ENCODE data around the gene TP53TG5.

TP53TG5 gene

DNA sequence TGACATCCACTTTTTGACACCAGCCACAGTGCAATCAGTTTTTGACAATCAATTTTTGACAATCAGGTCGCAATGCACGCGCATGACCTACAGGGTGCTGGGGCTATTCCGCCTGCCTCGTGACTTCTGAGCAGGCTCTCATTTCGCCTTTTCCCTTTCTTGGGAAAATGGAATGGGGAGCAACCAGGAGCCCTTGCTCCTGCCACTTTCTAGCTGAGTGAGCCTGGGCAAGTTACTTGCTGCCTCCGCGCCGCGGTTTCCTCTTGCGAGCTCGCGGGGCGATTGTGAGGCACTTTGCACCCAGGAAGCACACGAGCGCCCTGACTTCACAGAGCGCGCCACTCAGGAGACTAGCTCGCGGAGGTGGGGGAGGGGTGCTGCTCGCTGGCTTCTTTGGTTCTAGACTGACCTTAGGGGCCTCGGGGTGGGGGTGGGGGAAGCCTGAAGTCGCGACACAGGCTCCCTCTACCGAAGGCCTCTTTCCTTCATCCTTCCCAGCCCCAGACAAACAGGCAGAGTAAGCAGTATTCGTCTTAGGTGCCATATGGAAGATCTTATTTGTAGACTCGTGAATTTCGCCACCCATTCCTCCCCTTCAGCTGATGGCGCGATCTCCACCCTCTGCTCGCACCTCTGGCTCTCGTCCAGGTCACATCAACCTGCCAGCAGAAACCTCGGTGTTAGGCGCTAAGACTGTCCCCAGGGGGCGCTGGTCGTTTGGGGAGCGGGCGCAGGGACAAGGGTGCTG, 4.6 kb downstream of the TP53TG5 start:
- H3K27ac ChIP-seq (ENCODE audit: low read length), result no peak overlapping the region
- peaks cover 9% of the 10 kb centered on the region for H3K27me3 ChIP-seq (ENCODE audit: control insufficient read depth, insufficient read depth, low read length)
- peaks cover under 1% of the 10 kb centered on the region for H3K36me3 ChIP-seq (ENCODE audit: control insufficient read depth, low read depth, low read length)
- H3K4me1 ChIP-seq (ENCODE audit: control insufficient read depth, low read depth, low read length), result no peaks in the 10 kb centered on the region
- peak overlapping the region; percentile 50 for H3K4me3 ChIP-seq (ENCODE audit: low read length)
- peak overlapping the region; percentile 17 for H3K9ac ChIP-seq (ENCODE audit: low read length)
- H3K9me3 ChIP-seq (ENCODE audit: control insufficient read depth, low read depth, low read length), result no peaks in the 10 kb centered on the region

DNA sequence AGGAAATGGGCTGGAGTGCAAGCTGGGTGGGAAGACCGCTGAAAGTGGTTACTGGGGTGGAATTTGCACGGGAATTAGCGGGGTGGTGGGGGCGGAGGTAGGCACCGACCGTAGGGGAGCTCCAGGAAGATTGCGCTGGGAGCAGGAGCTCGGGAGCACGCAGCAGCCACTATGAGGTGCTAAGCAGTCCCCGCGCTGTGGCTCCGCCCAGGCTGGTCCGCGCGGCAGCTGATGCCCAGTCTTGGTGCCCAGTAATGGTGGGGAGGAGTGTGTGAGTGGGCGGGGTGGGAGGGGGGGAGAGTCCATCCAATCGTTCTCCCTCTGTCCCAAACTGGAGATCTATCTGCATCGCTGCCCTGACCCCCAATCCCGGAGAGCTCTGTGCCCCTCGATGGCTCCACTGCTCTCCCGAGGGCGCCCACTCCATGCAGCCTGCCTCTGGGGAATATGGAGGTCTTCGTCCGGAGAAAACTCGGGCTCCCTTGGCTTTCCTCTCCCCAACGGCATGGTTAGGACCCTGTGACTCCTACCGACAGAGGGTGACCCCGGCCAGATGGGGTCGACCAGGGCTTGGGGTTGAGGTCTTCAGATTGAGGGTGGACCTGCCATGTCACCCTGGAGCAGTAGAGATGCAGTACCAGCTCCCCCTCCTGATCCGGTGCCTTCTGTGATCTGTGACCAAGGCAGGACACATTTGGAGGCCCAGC, 5.3 kb downstream of the TP53TG5 start:
- Histone ChIP-seq H3K9ac (ENCODE audit: low read length) (no peak overlapping the region), H3K36me3 (ENCODE audit: control insufficient read depth, low read depth, low read length) (peaks cover 7% of the 10 kb centered on the region), H3K4me1 (ENCODE audit: control insufficient read depth, low read depth, low read length) (no peaks in the 10 kb centered on the region), H3K27ac (ENCODE audit: low read length) (no peak overlapping the region), H3K9me3 (ENCODE audit: control insufficient read depth, low read depth, low read length) (no peaks in the 10 kb centered on the region), H3K27me3 (ENCODE audit: control insufficient read depth, insufficient read depth, low read length) (peaks cover 9% of the 10 kb centered on the region), H3K4me3 (ENCODE audit: low read length) (peak overlapping the region; percentile 50)

DNA sequence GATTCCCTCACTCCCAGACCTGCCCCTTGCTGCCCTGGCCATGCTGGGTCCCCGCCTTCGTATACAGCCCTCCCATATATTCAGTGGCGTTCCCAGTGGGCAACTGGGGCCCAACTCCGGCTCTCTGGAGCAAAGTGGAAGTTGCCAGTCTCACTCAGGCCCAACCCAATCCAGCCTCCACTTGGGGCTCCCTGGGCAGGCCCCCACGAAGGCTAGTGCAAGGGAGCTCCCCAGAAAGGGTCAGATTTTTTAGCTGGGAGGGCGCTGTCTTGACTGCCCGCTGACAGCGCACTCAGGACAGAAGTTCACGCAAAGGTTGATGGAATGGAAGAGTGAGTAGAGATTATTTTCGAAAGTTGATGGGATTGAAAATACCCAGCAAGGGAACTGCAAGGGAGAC, 5.9 kb downstream of the TP53TG5 start:
- Histone ChIP-seq H3K4me3 (ENCODE audit: low read length) (no peak overlapping the region), H3K4me1 (ENCODE audit: control insufficient read depth, low read depth, low read length) (no peaks in the 10 kb centered on the region), H3K9ac (ENCODE audit: low read length) (no peak overlapping the region), H3K27ac (ENCODE audit: low read length) (no peak overlapping the region), H3K36me3 (ENCODE audit: control insufficient read depth, low read depth, low read length) (peaks cover 12% of the 10 kb centered on the region), H3K27me3 (ENCODE audit: control insufficient read depth, insufficient read depth, low read length) (peaks cover 9% of the 10 kb centered on the region), H3K9me3 (ENCODE audit: control insufficient read depth, low read depth, low read length) (no peaks in the 10 kb centered on the region)

DNA sequence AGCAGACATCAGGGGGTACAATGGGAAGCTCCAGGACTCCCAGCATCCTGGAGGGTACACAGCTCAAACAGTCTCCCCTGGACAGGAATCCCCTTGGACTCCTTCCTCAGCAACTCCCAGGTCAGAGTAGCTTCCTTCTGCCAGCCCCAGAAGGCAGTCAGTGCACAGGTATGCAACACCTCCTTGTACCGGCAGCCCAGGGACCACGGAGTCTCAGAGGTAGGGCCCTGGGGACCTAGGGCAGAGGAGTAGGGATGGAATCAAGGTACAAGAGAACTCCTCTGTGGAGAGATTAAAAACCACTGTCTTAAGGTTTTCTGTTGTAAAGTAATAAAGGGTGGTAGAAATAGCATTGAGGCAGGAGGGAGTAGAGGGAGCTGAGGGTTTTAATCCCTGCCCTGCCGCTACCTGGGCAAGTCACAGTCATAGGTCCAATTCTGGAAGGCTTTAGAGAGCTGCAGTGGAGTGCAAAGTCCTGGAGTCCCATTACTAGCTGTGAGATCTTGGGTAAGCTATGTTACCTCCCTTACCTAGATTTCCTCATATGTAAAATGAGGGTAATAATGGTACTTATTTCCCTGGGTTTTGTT, 7.5 kb downstream of the TP53TG5 start:
- H3K9ac ChIP-seq (ENCODE audit: low read length), result no peak overlapping the region

DNA sequence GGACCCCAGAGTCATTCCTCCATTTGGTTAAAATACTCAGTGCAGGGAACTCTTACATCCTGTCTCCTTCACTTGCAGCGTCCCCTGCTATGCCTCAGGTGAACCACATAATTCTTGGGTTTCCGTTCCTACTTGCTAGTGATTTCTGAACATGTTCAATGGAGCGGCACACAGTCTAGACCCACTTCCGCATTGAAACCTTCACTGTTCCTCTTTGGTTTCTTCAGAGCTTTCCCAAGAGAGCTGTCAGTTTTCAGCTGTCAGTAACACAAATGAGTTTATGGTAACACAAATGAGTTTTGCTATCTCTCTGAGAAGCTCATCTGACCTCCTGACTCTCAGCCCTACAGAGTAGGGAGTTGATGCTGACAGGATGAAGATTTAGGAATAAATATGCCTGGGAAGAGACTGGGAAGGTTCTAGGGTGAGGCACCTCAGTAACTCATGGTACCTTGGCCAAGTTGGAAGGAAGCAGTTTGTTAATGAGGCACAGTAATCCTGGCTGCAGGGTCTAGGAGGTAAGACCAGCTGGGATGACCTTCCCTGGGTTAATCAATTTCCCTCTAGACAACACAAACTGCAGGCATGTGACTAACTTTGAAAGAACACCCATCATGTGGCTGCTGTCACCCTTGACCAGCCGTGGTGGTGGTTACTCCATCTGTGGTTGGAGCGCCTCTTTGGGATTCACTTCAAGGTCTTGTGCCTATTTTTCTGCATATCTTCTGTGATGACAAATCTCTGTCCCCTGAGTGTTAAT, 9.7 kb downstream of the TP53TG5 start:
- Histone ChIP-seq H3K9me3 (ENCODE audit: control insufficient read depth, low read depth, low read length) (no peaks in the 10 kb centered on the region), H3K27ac (ENCODE audit: low read length) (no peak overlapping the region), H3K4me1 (ENCODE audit: control insufficient read depth, low read depth, low read length) (peaks cover 5% of the 10 kb centered on the region), H3K4me3 (ENCODE audit: low read length) (no peak overlapping the region), H3K27me3 (ENCODE audit: control insufficient read depth, insufficient read depth, low read length) (peaks cover 7% of the 10 kb centered on the region), H3K9ac (ENCODE audit: low read length) (no peak overlapping the region), H3K36me3 (ENCODE audit: control insufficient read depth, low read depth, low read length) (peaks cover 21% of the 10 kb centered on the region)

More for the DNA sequence above, 7.5 kb downstream of the TP53TG5 start:
- Histone ChIP-seq H3K9me3 (ENCODE audit: control insufficient read depth, low read depth, low read length) (no peaks in the 10 kb centered on the region), H3K4me1 (ENCODE audit: control insufficient read depth, low read depth, low read length) (no peaks in the 10 kb centered on the region), H3K27me3 (ENCODE audit: control insufficient read depth, insufficient read depth, low read length) (peaks cover 9% of the 10 kb centered on the region), H3K36me3 (ENCODE audit: control insufficient read depth, low read depth, low read length) (peaks cover 19% of the 10 kb centered on the region), H3K27ac (ENCODE audit: low read length) (no peak overlapping the region), H3K4me3 (ENCODE audit: low read length) (no peak overlapping the region)

DNA sequence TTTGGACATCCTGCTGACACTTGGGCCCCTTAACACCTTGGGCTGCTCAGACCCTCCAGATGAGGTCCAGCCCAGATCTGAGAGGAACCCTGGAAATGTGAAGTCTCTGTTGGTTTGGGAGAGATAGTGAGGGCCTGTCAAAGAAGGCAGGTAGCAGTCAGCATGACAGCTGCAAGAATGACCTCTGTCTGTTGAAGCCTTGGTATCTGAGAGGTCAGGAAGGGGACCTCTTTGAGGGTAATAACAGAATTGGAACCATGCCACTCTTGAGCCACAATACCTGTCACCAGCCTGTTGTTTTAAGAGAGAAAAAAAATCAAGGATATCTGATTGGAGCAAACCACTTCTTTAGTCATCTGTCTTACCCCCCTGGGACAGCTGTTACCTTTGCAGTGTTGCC, 11.0 kb downstream of the TP53TG5 start:
- peaks cover 5% of the 10 kb centered on the region for H3K4me1 ChIP-seq (ENCODE audit: control insufficient read depth, low read depth, low read length)
- no peak overlapping the region for H3K4me3 ChIP-seq (ENCODE audit: low read length)
- H3K9ac ChIP-seq (ENCODE audit: low read length), result no peak overlapping the region

DNA sequence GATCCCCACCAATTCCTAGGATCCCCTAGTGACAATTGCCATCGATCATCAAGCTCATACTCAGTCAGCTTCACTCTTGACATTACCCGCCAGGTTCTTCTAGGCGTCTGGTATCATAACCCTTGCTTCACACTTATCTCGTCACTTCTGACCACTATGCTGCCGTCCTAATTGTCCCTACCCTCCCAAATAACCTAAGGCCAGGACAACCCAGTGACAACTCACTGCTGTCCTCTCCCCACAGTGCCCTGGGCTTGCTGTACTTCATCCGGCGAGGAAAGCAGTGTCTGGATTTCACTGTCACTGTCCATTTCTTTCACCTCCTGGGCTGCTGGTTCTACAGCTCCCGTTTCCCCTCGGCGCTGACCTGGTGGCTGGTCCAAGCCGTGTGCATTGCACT, 11.5 kb downstream of the TP53TG5 start:
- peaks cover 21% of the 10 kb centered on the region for H3K36me3 ChIP-seq (ENCODE audit: control insufficient read depth, low read depth, low read length)
- H3K27ac ChIP-seq (ENCODE audit: low read length), result no peak overlapping the region
- H3K9me3 ChIP-seq (ENCODE audit: control insufficient read depth, low read depth, low read length), result no peaks in the 10 kb centered on the region
- H3K9ac ChIP-seq (ENCODE audit: low read length), result no peak overlapping the region
- H3K27me3 ChIP-seq (ENCODE audit: control insufficient read depth, insufficient read depth, low read length), result no peaks in the 10 kb centered on the region
- peaks cover 5% of the 10 kb centered on the region for H3K4me1 ChIP-seq (ENCODE audit: control insufficient read depth, low read depth, low read length)
- H3K4me3 ChIP-seq (ENCODE audit: low read length), result no peak overlapping the region

More for the DNA sequence above, 11.0 kb downstream of the TP53TG5 start:
- peaks cover 21% of the 10 kb centered on the region for H3K36me3 ChIP-seq (ENCODE audit: control insufficient read depth, low read depth, low read length)
- no peaks in the 10 kb centered on the region for H3K27me3 ChIP-seq (ENCODE audit: control insufficient read depth, insufficient read depth, low read length)
- H3K27ac ChIP-seq (ENCODE audit: low read length), result no peak overlapping the region
- H3K9me3 ChIP-seq (ENCODE audit: control insufficient read depth, low read depth, low read length), result no peaks in the 10 kb centered on the region

DNA sequence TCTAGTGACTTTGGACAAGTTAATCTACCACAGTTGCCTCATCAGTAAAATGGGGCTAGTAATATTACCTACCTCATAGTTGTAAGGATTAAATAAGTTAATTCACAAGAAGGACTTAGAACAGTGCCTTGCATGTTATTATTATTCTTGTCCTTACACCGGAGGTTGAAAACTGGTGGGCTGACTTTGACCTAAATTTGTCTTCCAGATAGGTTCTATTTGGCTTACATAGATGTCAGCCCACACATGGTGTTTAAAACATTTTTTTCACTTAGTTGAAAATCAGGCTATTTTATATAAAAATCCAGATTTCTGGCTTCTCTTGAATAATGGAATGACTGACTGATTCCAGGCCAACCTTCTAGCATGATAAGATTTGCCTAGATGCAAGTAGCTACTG, 11.9 kb downstream of the TP53TG5 start:
- peaks cover 5% of the 10 kb centered on the region for H3K4me1 ChIP-seq (ENCODE audit: control insufficient read depth, low read depth, low read length)

DNA sequence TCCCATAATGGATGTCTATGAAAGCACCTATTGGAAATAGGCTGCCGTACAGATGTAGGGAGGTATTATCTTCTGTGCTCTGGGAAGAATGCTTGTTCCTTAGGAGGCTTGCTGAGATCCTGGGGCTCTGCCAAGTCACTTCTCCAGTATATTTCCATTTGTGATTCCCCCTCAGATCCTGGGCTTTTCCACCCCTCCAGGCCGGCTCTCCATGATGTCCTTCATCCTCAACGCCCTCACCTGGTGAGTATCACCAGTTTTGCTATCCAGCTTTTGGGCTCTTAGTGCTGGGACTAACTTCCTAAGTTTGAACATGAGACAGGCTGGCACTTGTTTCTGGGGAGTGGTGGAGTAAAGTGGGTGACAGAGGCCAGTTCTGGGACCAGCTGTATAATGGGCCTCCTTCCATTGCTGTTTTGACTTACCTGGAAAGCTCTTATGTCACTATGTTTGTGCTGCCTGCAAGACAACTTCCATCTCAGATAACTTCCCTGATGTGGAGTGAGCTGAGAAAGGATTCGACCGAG, 12.6 kb downstream of the TP53TG5 start:
- Histone ChIP-seq H3K9ac (ENCODE audit: low read length) (no peak overlapping the region), H3K36me3 (ENCODE audit: control insufficient read depth, low read depth, low read length) (peaks cover 21% of the 10 kb centered on the region), H3K9me3 (ENCODE audit: control insufficient read depth, low read depth, low read length) (no peaks in the 10 kb centered on the region), H3K27me3 (ENCODE audit: control insufficient read depth, insufficient read depth, low read length) (no peaks in the 10 kb centered on the region), H3K27ac (ENCODE audit: low read length) (no peak overlapping the region), H3K4me3 (ENCODE audit: low read length) (no peak overlapping the region), H3K4me1 (ENCODE audit: control insufficient read depth, low read depth, low read length) (peaks cover 5% of the 10 kb centered on the region)

More for the DNA sequence above, 11.9 kb downstream of the TP53TG5 start:
- H3K27ac ChIP-seq (ENCODE audit: low read length), result no peak overlapping the region
- H3K36me3 ChIP-seq (ENCODE audit: control insufficient read depth, low read depth, low read length), result peaks cover 21% of the 10 kb centered on the region
- no peaks in the 10 kb centered on the region for H3K27me3 ChIP-seq (ENCODE audit: control insufficient read depth, insufficient read depth, low read length)
- no peak overlapping the region for H3K9ac ChIP-seq (ENCODE audit: low read length)
- no peak overlapping the region for H3K4me3 ChIP-seq (ENCODE audit: low read length)
- no peaks in the 10 kb centered on the region for H3K9me3 ChIP-seq (ENCODE audit: control insufficient read depth, low read depth, low read length)

DNA sequence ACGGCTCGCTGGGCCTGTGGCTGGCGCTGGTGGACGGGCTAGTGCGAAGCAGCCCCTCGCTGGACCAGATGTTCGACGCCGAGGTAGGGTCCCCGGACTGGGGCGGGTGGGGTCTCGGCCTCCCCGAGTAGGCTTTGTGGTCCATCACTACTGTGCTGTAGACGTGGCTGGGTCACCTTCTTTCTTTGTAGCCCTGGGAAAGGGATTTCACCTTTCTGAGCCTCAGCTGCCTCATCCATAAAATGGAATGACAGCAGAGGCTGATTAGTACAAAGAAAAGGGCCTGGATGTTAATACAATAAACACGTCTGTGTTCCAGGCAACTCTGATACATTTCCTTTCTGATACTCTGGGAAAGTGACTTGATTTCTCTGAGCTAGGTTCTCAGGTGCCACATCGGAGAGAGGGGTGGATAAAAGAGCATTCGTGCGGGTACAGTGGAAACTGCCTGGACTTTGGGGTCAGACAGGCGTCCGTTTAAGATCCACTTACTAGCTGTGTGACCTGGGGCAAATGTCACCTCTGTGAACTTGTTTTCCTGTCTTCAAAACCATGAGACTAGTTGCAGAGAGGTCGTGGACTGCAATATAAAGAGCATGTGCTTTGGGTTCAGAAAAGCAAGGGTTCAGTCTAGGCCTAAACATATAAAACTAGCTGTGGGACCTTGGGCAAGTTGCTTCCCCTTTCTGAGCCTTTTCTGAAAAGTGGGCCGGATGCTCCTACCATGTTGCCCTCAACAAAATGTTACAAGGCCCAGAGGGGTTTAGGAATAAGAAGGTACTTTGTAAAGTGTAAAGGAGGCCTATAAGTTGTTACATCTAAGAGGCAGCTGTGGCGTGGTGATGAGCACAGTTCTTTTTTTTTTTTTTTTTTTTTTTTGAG, 14.3 kb downstream of the TP53TG5 start:
- Histone ChIP-seq H3K36me3 (ENCODE audit: control insufficient read depth, low read depth, low read length) (peaks cover 21% of the 10 kb centered on the region), H3K27me3 (ENCODE audit: control insufficient read depth, insufficient read depth, low read length) (no peaks in the 10 kb centered on the region), H3K4me3 (ENCODE audit: low read length) (peak overlapping the region; percentile 95), H3K9me3 (ENCODE audit: control insufficient read depth, low read depth, low read length) (no peaks in the 10 kb centered on the region), H3K27ac (ENCODE audit: low read length) (no peak overlapping the region), H3K4me1 (ENCODE audit: control insufficient read depth, low read depth, low read length) (peaks cover 9% of the 10 kb centered on the region), H3K9ac (ENCODE audit: low read length) (peak overlapping the region; percentile 77)
